ENCODE results near the gene ENDOV.
"Not testable (repeated sequence)": the region's sequence is repeated elsewhere in the genome, so short reads cannot be mapped to it uniquely, and the experiment has no call there.

ENDOV gene

GRCh38 chr17:80408872-80409271, 6.1 kb upstream of the ENDOV start:
- DNase-seq: no peak
- Histone ChIP-seq H3K4me3 (ENCODE audit: low read depth, low read length) (no peak overlapping the region), H3K4me1 (no peaks in the 10 kb centered on the region), H3K9me3 (no peaks in the 10 kb centered on the region), H3K27me3 (peaks cover 17% of the 10 kb centered on the region), H3K36me3 (no peaks in the 10 kb centered on the region)
- TF ChIP-seq CTCF (IDR thresholded peaks at IDR 0.05; ENCODE audit: low read depth, low read length): no peak

GRCh38 chr17:80409626-80410025, 5.3 kb upstream of the ENDOV start:
- Histone ChIP-seq H3K4me1 (no peaks in the 10 kb centered on the region), H3K27me3 (peaks cover 23% of the 10 kb centered on the region), H3K9me3 (no peaks in the 10 kb centered on the region), H3K4me3 (ENCODE audit: low read depth, low read length) (no peak overlapping the region), H3K36me3 (no peaks in the 10 kb centered on the region)
- DNase-seq: no peak
- no peak for TF ChIP-seq CTCF (IDR thresholded peaks at IDR 0.05; ENCODE audit: low read depth, low read length)

GRCh38 chr17:80410441-80411087, 4.4 kb upstream of the ENDOV start:
- not testable (repeated sequence) for H3K4me1 ChIP-seq; H3K9me3 ChIP-seq; H3K4me3 ChIP-seq (ENCODE audit: low read depth, low read length); H3K36me3 ChIP-seq; DNase-seq
- H3K27me3 ChIP-seq: peaks cover 23% of the 10 kb centered on the region

- DNase-seq: no peak
- H3K4me3 ChIP-seq (ENCODE audit: low read depth, low read length): peak overlapping the region; percentile 81
- no peaks in the 10 kb centered on the region for H3K9me3 ChIP-seq
- TF ChIP-seq CTCF (IDR thresholded peaks at IDR 0.05; ENCODE audit: low read depth, low read length): no peak
- H3K27me3 ChIP-seq: peaks cover 19% of the 10 kb centered on the region
- H3K36me3 ChIP-seq: no peaks in the 10 kb centered on the region; the same call in 1 of the 2 replicates
- no peaks in the 10 kb centered on the region for H3K4me1 ChIP-seq
These were observed 1.0 kb upstream of the ENDOV start for GRCh38 chr17:80413771-80414507.

GRCh38 chr17:80414508-80414802, 512 bp upstream of the ENDOV start:
- H3K36me3 ChIP-seq: no peaks in the 10 kb centered on the region; the same call in 1 of the 2 replicates
- no peaks in the 10 kb centered on the region for H3K4me1 ChIP-seq
- H3K27me3 ChIP-seq: peaks cover 19% of the 10 kb centered on the region
- TF ChIP-seq CTCF (IDR thresholded peaks at IDR 0.05; ENCODE audit: low read depth, low read length): no peak
- no peak for DNase-seq
- peak overlapping the region; percentile 81 for H3K4me3 ChIP-seq (ENCODE audit: low read depth, low read length)
- no peaks in the 10 kb centered on the region for H3K9me3 ChIP-seq

GRCh38 chr17:80415626-80416137, 715 bp downstream of the ENDOV start:
- DNase-seq: no peak
- Histone ChIP-seq H3K4me3 (ENCODE audit: low read depth, low read length) (peak overlapping the region; percentile 81), H3K36me3 (no peaks in the 10 kb centered on the region; the same call in 1 of the 2 replicates), H3K9me3 (no peaks in the 10 kb centered on the region), H3K4me1 (no peaks in the 10 kb centered on the region), H3K27me3 (peaks cover 19% of the 10 kb centered on the region)
- no peak for TF ChIP-seq CTCF (IDR thresholded peaks at IDR 0.05; ENCODE audit: low read depth, low read length)

Data from BE2C (cell line).